Transverse colon (tissue), 4 donors: ENCODE data around the gene AGBL4.

Experiments
- POLR2A ChIP-seq: fragments of 450-650 bp; IDR thresholded peaks from one replicate; pipeline ENCODE4 v1.6.1; 2016; ENCODE audit warnings: antibody characterized with exemption, mild to moderate bottlenecking, moderate library complexity
- POLR2AphosphoS5 ChIP-seq, 3 donors: sonication (generic); formaldehyde crosslinking; IDR thresholded peaks; one replicate each; pipeline ENCODE4 v1.6.1; 2016; ENCODE audit warnings: antibody characterized with exemption in 3 of 3
- TF ChIP-seq, protein P1 (sequence below), 5 experiments: fragments of 200-600 bp in 3 of 5; fragments of 450-650 bp in 2 of 5; sonication (generic) in 3 of 5; IDR thresholded peaks; 1 replicate in 2 of 5; 2 replicates in 3 of 5; pipeline ENCODE4 v1.5.1; 2016 to 2017; ENCODE audit warnings: antibody characterized with exemption in 5 of 5, inconsistent platforms in 3 of 5, mild to moderate bottlenecking in 2 of 5, moderate library complexity in 1 of 5

- TF ChIP-seq POLR2A, result no peak
- TF ChIP-seq, protein P1, sequence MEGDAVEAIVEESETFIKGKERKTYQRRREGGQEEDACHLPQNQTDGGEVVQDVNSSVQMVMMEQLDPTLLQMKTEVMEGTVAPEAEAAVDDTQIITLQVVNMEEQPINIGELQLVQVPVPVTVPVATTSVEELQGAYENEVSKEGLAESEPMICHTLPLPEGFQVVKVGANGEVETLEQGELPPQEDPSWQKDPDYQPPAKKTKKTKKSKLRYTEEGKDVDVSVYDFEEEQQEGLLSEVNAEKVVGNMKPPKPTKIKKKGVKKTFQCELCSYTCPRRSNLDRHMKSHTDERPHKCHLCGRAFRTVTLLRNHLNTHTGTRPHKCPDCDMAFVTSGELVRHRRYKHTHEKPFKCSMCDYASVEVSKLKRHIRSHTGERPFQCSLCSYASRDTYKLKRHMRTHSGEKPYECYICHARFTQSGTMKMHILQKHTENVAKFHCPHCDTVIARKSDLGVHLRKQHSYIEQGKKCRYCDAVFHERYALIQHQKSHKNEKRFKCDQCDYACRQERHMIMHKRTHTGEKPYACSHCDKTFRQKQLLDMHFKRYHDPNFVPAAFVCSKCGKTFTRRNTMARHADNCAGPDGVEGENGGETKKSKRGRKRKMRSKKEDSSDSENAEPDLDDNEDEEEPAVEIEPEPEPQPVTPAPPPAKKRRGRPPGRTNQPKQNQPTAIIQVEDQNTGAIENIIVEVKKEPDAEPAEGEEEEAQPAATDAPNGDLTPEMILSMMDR (IDR thresholded peaks at IDR 0.05), result no peak
- TF ChIP-seq POLR2AphosphoS5 (IDR thresholded peaks at IDR 0.05), result no peak
Measured at GRCh38 chr1:49046305-49046704, 977.4 kb downstream of the AGBL4 start.
